Colonic mucosa (tissue), 4 donors: ENCODE results near the gene TRIM67. TPM values are rescaled to one million over a fixed set of nuclear protein-coding genes. Genes with fewer than 3 reads are reported as not detected.
A peak's percentile ranks its signal among the peaks of the same experiment; 100 is the strongest.

Experiments
- DNase-seq: peaks from one replicate; pipeline ENCODE4 v3.0.0-alpha.2; 2020
- H3K27ac ChIP-seq: fragments of 200-600 bp; one replicate; pipeline ENCODE4 v1.8.0; 2021
- H3K27me3 ChIP-seq: fragments of 200-600 bp; one replicate; pipeline ENCODE4 v1.8.0; 2021
- H3K36me3 ChIP-seq: fragments of 200-600 bp; one replicate; pipeline ENCODE4 v1.8.0; 2021
- H3K4me1 ChIP-seq: fragments of 200-600 bp; one replicate; pipeline ENCODE4 v1.8.0; 2021; ENCODE audit warnings: mild to moderate bottlenecking
- H3K4me3 ChIP-seq: fragments of 200-600 bp; one replicate; pipeline ENCODE4 v1.8.0; 2021
- H3K9ac ChIP-seq, 2 donors: one replicate each; pipeline ENCODE4 v1.7.0; 2013; ENCODE audit warnings: control low read depth in 2 of 2, low read depth in 2 of 2, low read length in 2 of 2
- H3K9me3 ChIP-seq: fragments of 200-600 bp; one replicate; pipeline ENCODE4 v1.8.0; 2021
- intact Hi-C: fragments of 100-400 bp; cut with DNase I; formaldehyde crosslinking; loops from one replicate; pipeline ENCODE4 v1.14.1; 2022
- total RNA-seq, 2 donors: library from RNA; stranded (reverse); fragmentation: NEBNext Ultra II Directional in 1 of 2; extraction: Animal tissue kit (Norgen Biotek cat#: 25700) in 1 of 2; gene quantifications; one replicate each; pipeline ENCODE4 v1.2.1, GENCODE V29; 2021
- TF ChIP-seq, protein P1 (sequence below): fragments of 200-600 bp; IDR thresholded peaks from one replicate; pipeline ENCODE4 v1.8.0; 2022; ENCODE audit warnings: antibody characterized with exemption, mild to moderate bottlenecking
- donor health status: healthy.
- donor health status: DM: no; HTN: no; CAD: no.
- donor health status: DM: no; HTN: no; CAD: no.

The TRIM67 gene
- total RNA-seq, 2 donors from 2014 or later, result 0.03 TPM; not detected in 1

GRCh38 chr1:231159963-231160761 is 1.7 kb upstream of the TRIM67 start:
- intact Hi-C loops, result no loop called here
- Histone ChIP-seq H3K36me3 (no peaks in the 10 kb centered on the region), H3K27me3 (peaks cover 57% of the 10 kb centered on the region), H3K27ac (no peak overlapping the region), H3K4me1 (peaks cover 12% of the 10 kb centered on the region), H3K4me3 (no peak overlapping the region), H3K9me3 (no peaks in the 10 kb centered on the region), H3K9ac (no peak overlapping the region)
- DNase-seq, result no peak
- TF ChIP-seq, protein P1, sequence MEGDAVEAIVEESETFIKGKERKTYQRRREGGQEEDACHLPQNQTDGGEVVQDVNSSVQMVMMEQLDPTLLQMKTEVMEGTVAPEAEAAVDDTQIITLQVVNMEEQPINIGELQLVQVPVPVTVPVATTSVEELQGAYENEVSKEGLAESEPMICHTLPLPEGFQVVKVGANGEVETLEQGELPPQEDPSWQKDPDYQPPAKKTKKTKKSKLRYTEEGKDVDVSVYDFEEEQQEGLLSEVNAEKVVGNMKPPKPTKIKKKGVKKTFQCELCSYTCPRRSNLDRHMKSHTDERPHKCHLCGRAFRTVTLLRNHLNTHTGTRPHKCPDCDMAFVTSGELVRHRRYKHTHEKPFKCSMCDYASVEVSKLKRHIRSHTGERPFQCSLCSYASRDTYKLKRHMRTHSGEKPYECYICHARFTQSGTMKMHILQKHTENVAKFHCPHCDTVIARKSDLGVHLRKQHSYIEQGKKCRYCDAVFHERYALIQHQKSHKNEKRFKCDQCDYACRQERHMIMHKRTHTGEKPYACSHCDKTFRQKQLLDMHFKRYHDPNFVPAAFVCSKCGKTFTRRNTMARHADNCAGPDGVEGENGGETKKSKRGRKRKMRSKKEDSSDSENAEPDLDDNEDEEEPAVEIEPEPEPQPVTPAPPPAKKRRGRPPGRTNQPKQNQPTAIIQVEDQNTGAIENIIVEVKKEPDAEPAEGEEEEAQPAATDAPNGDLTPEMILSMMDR, result no peak

DNA sequence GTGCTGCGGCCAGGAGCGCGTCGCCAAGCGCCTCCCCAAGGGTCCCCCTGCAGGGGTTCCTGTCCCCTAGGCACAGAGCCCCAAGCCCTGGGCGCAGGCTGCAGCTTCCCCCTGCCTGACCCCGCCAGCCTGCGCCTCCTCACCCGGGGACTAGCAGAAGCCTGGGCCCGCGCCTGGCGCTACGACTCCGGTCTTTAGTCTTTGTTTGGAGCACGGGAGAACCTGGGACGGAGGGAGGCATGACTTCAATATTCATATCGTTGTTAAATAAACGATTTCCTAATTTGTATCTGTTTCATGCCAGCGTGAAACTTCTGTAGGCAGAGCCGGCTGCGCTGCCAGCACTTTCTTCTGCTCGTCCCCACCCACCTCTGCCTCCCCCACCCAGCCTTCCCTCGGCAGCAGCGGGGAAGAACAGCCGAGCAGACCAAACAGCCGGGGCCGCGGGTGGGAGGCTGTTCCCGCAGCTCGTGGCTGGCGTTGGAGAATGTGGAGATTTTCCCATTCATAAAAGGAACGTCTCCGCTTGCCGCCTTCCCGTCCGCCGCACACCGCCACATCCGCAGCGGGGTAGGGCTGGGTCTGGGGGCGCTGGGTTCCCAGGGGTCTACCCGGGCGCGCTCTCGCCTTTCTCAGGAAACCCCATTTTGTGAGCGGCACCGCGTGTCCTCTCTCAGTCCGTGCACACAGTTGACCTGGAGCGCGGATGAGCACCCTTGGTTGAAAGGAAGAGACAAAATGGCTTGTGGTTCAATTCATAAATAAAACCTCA is 777 bp upstream of the TRIM67 start:
- no peaks in the 10 kb centered on the region for H3K9me3 ChIP-seq
- peaks cover 64% of the 10 kb centered on the region for H3K27me3 ChIP-seq
- TF ChIP-seq, protein P1, result no peak
- H3K4me3 ChIP-seq, result no peak overlapping the region
- peaks cover 12% of the 10 kb centered on the region for H3K4me1 ChIP-seq
- no peaks in the 10 kb centered on the region for H3K36me3 ChIP-seq
- H3K9ac ChIP-seq, result no peak overlapping the region
- intact Hi-C loops, result no loop called here
- no peak for DNase-seq
- H3K27ac ChIP-seq, result no peak overlapping the region

- no peaks in the 10 kb centered on the region for H3K9me3 ChIP-seq
- H3K4me1 ChIP-seq, result peaks cover 12% of the 10 kb centered on the region
- peak; percentile 30 for DNase-seq
- TF ChIP-seq, protein P1, result no peak
- peaks cover 64% of the 10 kb centered on the region for H3K27me3 ChIP-seq
- intact Hi-C loops, result no loop called here
- H3K9ac ChIP-seq, result no peak overlapping the region
- no peaks in the 10 kb centered on the region for H3K36me3 ChIP-seq
- no peak overlapping the region for H3K27ac ChIP-seq
- H3K4me3 ChIP-seq, result peak overlapping the region; percentile 30
Measured at GRCh38 chr1:231162297-231162969, 575 bp downstream of the TRIM67 start.

GRCh38 chr1:231162970-231163829 is 1.3 kb downstream of the TRIM67 start:
- no peaks in the 10 kb centered on the region for H3K36me3 ChIP-seq
- TF ChIP-seq, protein P1, result no peak
- H3K4me3 ChIP-seq, result peak overlapping the region; percentile 30
- no peak overlapping the region for H3K27ac ChIP-seq
- DNase-seq, result no peak
- peaks cover 12% of the 10 kb centered on the region for H3K4me1 ChIP-seq
- H3K9ac ChIP-seq, result no peak overlapping the region
- intact Hi-C loops, result no loop called here
- H3K27me3 ChIP-seq, result peaks cover 64% of the 10 kb centered on the region
- no peaks in the 10 kb centered on the region for H3K9me3 ChIP-seq
